ENCODE data around the gene HTRA2.

The HTRA2 gene

DNA sequence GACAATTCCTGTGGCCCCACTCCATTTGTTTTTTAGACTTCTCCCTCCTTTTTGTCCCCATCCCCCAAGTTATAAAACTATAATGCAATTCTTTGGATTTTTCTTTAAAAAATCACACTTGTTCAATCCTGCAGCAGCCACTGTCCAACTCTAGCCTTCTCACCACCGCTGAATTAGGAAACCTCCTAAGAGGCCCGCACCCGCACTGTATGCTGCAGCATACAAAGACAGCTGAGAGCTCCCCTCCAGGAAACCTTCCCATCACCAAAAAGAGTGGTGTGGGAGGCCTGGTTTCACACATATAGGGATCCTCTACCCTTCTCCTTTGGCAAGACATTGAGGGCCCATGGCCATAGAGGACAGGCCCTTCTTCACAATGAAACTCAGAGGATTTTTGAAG, 25.1 kb upstream of the HTRA2 start:
- no peaks in the 10 kb centered on the region for H3K9me3 Mint-ChIP-seq
- H3K4me1 Mint-ChIP-seq = peaks cover 68% of the 10 kb centered on the region
- H3K27me3 Mint-ChIP-seq = peaks cover 77% of the 10 kb centered on the region
- CTCF ChIA-PET = interaction anchor here (0.6 to 2.5 kb wide), 5 partner anchors 8 to 80 kb away, joined by 3 to 11 read pairs (median 4); partner anchors contain the start of genes CCDC142 and TTC31
- H3K36me3 Mint-ChIP-seq = peaks cover 42% of the 10 kb centered on the region
- DNase-seq = no peak
- H3K4me3 Mint-ChIP-seq = peak overlapping the region; percentile 5
- H3K27ac Mint-ChIP-seq = no peak overlapping the region

DNA sequence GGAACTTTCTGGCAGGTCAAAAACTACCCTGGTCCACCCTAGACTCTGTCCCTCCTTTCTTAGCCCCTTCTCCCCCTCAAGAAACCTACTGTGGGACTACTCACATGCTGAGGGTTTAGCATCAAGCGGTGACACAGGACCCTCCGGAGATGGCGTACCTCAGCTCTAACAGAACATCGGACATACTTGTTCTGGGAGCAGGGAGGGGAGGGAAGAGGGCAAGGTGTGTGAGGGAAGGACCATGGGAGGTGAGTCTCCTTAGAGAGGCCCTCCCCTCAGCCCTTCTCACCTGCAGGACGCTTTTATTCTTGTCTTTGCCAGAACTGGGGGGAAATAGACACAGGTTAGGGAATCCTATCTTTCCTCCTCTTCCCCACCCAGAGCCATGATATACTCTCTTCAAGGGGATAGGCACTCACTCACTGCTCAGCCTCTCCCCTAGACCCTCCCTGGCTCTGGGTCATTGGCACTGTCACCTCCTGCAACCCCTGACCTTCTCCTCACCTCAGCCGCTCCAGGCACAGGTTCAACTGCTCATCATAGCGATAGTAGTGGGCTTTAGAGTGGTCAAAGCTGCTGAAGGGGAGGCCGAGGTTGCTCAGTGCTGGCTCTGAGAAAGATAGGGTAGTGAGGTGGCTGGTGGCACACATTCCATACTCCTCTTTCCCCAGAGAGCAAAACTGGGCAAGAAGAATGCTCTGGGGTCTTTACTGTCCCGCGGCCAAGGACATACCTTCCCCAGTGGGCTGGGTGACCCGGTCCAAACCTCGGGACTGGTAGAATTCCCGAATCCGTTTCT, 24.1 kb upstream of the HTRA2 start:
- H3K27me3 Mint-ChIP-seq = peaks cover 77% of the 10 kb centered on the region
- H3K4me3 Mint-ChIP-seq = no peak overlapping the region
- peaks cover 42% of the 10 kb centered on the region for H3K36me3 Mint-ChIP-seq
- H3K27ac Mint-ChIP-seq = no peak overlapping the region
- no peaks in the 10 kb centered on the region for H3K9me3 Mint-ChIP-seq
- no peak for DNase-seq
- CTCF ChIA-PET = interaction anchor here (1.7 to 2.5 kb wide), 2 partner anchors 23 to 79 kb away, joined by 4 to 11 read pairs; partner anchors contain the start of genes CCDC142 and TTC31
- H3K4me1 Mint-ChIP-seq = peaks cover 74% of the 10 kb centered on the region

DNA sequence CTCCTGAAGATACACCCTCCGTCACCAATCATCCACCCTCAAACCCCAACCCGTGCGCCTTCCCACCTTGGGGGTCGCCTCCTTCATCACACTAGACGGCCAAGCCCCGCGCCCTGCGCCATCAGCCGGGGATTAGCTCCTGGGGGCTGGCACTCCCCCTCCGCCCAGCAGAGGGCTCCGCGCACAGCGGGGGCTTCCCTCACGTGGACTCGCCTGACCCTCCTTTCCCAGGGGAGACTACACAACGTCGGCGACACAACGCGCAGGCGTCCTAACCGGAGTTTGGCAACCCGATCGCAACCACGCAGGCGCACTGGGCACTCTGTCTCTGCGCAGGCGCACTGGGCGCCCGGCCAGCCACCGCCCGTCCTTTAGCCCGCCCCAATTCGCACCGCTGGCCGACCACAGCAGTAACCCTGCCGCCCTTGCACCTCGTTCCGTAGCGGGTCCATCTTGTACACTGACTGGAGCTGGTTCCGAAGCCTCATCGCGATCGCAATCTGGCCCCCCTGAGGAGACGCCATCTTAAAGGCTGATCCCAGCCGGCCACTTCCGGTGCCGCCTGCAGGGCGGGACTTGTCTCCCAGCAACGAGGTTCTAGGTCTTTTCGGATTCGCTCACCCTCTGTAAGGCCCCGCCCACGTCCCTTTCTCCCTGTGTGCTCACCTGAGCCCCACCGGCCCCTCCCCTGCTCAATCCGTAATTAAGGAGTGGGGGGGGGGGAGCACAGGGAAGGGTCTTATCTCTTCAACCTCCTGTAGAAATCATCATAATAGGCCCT, 22.4 kb upstream of the HTRA2 start, which contains the start of gene PCGF1:
TSS of gene PCGF1 (minus strand) at position 551 of the 781 bp plus-strand sequence. CDS start at position 524, 27 bp downstream.
- peak; percentile 99 for DNase-seq
- no peaks in the 10 kb centered on the region for H3K9me3 Mint-ChIP-seq
- peaks cover 65% of the 10 kb centered on the region for H3K4me1 Mint-ChIP-seq
- H3K36me3 Mint-ChIP-seq = peaks cover 38% of the 10 kb centered on the region
- H3K27ac Mint-ChIP-seq = peak within 1 kb of the TSS; percentile 99
- peaks cover 77% of the 10 kb centered on the region for H3K27me3 Mint-ChIP-seq
- CTCF ChIA-PET = interaction anchor here (1.4 to 1.7 kb wide), 2 partner anchors 14 to 24 kb away, joined by 3 to 4 read pairs; partner anchors contain the start of genes CCDC142 and TTC31
- peak within 1 kb of the TSS; percentile 95 for H3K4me3 Mint-ChIP-seq

DNA sequence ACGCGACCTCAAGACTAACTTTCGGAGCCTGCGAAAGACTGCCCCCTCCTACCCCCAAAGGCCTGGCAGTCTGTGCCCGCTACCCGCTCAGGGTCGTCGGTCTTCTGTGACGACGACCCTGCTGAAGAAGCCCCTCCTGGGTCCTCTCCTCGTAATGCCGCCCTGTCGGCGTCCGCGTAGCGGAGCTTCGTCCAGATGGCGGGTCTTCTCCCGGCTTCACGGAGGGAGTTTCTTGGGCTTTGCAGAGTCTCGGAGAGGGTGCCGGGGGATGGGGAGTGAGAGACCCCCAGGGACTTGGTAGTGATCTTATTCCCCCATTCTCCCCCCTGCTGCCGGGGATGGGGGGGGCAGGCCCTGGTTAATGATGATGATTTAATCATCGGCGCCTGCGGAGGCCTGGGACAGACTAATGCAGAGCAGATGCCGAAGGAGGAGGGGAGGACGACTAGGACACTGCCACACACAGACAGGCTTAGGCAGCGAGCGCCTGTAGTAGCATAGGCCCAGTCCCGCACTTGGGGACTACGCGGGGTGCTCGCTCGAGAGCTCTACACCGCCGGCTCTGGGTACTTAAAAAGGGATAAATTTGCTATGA, 21.7 kb upstream of the HTRA2 start:
- H3K27ac Mint-ChIP-seq = peak overlapping the region; percentile 99
- H3K9me3 Mint-ChIP-seq = no peaks in the 10 kb centered on the region
- H3K4me3 Mint-ChIP-seq = peak overlapping the region; percentile 95
- H3K36me3 Mint-ChIP-seq = peaks cover 38% of the 10 kb centered on the region
- H3K27me3 Mint-ChIP-seq = peaks cover 77% of the 10 kb centered on the region
- CTCF ChIA-PET = interaction anchor here (1.7 kb wide), 1 partner anchor 14 kb away, joined by 4 read pairs; no protein-coding TSS in a partner anchor
- peaks cover 63% of the 10 kb centered on the region for H3K4me1 Mint-ChIP-seq
- peak; percentile 41 for DNase-seq

DNA sequence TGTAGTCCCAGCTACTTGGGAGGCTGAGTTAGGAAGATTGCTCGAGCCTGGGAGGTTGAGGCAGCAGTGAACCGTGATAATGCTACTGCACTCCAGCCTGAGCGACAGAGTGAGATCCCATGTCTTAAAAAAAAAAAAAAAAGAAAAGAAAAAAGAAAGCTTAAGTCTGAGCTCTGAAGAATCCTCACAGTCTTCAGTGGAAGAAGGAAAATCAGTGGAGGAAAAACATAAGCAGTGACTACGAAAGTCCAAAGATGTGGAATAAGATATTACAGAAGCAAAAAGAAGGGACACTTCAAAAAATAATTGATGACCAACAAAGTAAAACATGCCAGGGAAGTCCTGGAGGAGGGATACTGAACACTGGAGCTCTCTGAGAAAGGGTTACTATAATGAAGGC, 19.5 kb upstream of the HTRA2 start:
- CTCF ChIA-PET = interaction anchor here (1.2 to 1.8 kb wide), 3 partner anchors 9 to 28 kb away, joined by 3 to 8 read pairs (median 6); partner anchors contain the start of genes CCDC142 and TTC31
- DNase-seq = no peak
- peaks cover 53% of the 10 kb centered on the region for H3K4me1 Mint-ChIP-seq
- no peaks in the 10 kb centered on the region for H3K9me3 Mint-ChIP-seq
- H3K27me3 Mint-ChIP-seq = peaks cover 81% of the 10 kb centered on the region
- no peak overlapping the region for H3K4me3 Mint-ChIP-seq
- H3K27ac Mint-ChIP-seq = no peak overlapping the region
- peaks cover 24% of the 10 kb centered on the region for H3K36me3 Mint-ChIP-seq

DNA sequence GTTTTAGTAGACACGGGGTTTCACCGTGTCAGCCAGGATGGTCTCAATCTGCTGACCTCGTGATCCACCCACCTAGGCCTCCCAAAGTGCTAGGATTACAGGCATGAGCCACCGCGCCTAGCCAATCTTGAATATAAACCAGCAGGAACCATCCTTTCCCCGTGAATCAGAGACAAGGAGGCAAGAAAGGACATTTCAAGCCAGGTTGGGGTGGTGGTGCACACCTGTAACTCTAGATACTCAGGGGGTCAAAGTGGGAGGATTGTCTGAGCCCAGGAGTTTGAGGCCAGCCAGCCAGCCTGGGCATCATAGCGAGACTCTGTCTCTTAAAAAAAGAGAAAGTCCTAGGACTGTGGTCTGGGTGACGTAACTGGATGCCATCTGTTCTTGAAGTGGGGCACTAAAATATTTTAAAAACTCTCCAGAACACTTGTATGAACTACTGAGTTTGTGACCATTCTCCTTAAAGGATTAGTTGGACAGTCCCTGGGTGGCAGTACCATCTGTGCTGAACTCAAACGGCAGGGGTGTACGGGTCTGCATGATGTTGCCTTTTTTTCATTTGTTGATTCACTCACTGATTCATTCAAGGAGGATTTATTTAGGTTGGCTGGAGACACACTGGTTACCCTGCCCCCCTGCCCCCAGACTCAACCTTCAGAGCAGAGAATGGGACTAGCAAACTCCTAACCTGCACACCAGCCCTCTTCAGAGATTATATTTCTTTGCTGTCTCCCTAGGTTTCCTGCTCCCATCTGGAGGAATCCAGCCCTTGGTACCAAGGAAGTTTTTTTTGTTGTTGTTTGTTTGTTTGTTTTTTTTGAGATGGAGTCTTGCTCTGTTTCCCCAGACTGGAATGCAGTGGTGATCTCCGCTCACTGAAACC, 18.4 kb upstream of the HTRA2 start:
- Mint-ChIP-seq H3K4me3 (no peak overlapping the region), H3K4me1 (peaks cover 57% of the 10 kb centered on the region), H3K27ac (no peak overlapping the region), H3K36me3 (peaks cover 18% of the 10 kb centered on the region), H3K27me3 (peaks cover 92% of the 10 kb centered on the region), H3K9me3 (no peaks in the 10 kb centered on the region)
- no peak for DNase-seq
- CTCF ChIA-PET = no interaction called here

DNA sequence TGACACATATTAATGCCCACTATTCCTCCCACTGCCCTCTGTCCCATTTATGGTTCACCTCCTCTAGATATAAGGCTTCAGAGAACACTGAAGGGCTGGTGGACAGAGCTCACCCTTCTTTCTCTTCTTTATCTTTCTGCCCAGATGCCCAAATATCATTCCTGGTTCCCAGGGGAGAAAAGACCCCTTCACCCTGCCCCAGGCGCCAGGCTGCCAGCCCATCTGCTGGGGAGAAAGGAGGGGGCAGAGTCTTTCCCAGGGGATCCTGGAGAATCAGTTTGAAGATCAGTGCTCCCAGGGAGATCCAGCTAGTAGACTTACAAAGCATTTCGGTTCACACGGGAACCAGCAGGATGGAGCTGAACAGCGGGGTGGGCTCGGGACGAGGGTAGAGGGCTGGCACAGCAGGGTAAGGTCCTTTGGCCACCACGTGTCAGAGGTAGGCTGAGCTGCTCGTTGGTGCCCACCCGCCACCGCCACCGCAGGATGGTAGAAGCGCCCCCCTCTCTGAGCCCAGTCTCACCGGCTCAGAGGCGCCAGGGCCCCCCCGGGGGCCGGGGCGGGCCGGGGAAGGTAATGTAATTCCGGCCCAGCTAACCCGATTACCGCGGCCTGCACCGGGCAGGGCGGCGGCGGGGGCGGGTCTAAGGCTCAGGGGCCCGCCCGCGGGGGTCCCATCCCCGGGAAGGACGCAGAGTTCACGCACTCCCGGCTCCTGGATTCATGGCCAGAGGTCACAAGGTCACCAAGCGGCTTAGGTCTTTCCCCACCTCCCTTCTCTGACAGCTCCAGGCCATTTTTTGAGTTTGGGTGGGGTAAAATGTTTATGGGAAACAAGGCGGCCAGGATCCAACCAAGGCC, 16.8 kb upstream of the HTRA2 start:
- no peak overlapping the region for H3K27ac Mint-ChIP-seq
- CTCF ChIA-PET = interaction anchor here (0.8 to 1.6 kb wide), 4 partner anchors 9 to 74 kb away, joined by 3 to 7 read pairs (median 3); no protein-coding TSS in a partner anchor

DNA sequence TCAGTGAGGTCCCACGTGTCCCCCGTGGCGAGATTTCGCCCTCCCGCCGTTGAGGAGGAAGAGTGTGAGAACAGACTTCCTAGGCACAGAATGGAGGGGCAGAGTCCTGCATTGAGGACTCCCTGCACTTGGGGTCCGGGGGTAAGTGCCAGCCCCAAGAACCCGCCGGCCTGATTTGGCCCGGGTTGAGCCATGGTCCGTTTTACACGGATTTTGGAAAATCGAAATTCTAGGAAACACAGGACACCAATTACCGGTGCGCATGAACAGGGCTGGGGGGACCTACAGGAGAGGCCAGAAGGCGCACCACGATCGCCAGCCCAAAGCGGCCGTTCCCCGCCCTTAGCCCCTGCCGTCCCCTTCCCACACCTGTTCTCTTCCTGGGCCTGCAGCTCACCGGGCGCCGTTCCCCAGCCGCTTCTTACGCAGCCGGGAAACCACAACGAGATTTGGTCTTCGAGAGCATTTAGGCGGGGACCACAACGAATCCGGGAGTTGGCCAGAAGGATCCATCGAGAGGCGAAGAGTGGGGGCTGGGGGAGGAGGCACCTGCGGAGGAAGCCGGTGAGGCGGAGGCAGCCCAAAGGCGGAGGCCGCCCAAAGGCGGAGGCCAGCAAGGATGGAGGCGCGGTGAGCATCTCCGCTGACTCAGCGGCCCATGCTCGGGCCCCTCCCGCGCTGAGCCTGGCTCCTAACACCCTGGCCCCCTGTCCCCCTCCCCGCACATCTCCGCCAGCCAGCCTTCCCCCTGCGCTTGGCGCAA, 15.9 kb upstream of the HTRA2 start:
- DNase-seq = peak; percentile 56
- CTCF ChIA-PET = interaction anchor here (1.0 to 1.6 kb wide), 4 partner anchors 10 to 74 kb away, joined by 3 to 7 read pairs (median 3); no protein-coding TSS in a partner anchor
- Mint-ChIP-seq H3K9me3 (no peaks in the 10 kb centered on the region), H3K36me3 (peaks cover 9% of the 10 kb centered on the region), H3K4me1 (peaks cover 41% of the 10 kb centered on the region), H3K27me3 (peaks cover 97% of the 10 kb centered on the region), H3K27ac (peak overlapping the region; percentile 28), H3K4me3 (peak overlapping the region; percentile 23)

More for the DNA sequence above, 16.8 kb upstream of the HTRA2 start:
- Mint-ChIP-seq H3K27me3 (peaks cover 97% of the 10 kb centered on the region), H3K9me3 (no peaks in the 10 kb centered on the region), H3K4me1 (peaks cover 49% of the 10 kb centered on the region), H3K4me3 (no peak overlapping the region), H3K36me3 (peaks cover 14% of the 10 kb centered on the region)
- DNase-seq = no peak

DNA sequence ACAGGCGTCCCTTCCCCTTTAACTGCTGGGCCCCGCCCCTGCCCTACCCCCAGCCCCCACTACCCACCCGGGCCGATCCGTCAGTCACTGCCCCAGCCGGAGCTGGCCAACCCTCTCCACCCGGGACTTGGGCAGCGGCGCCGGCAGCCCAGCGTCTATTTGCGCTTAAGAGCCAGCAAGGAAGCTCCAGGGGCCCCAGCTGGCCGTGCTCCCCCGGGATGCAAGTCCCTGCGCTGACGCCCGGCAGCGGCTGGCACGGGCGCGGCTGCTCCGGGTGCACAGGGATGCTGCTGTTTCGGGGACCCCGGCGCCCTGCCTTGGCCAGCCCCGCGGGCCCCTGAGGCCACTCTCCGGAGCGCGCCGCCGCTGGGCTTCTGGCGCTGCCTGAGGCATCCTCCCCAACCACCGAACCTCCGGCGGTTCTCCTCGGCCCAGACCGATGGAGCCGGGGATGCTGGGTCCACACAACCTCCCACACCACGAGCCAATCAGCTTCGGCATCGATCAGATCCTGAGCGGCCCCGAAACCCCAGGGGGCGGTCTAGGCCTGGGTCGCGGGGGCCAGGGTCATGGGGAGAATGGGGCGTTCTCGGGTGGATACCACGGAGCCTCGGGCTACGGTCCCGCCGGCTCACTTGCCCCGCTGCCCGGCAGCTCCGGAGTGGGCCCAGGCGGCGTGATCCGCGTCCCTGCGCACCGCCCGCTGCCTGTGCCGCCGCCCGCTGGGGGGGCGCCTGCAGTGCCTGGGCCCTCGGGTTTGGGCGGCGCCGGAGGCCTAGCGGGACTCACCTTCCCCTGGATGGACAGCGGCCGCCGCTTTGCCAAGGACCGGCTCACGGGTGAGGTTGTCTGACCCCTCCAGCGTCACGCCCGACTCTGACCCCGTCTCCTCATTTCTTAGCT, 15.1 kb upstream of the HTRA2 start, which contains the start of gene TLX2:
TSS of gene TLX2 (plus strand) at position 83 of the 903 bp plus-strand sequence. CDS start at position 440, 357 bp downstream.
- H3K4me1 Mint-ChIP-seq = peaks cover 40% of the 10 kb centered on the region
- H3K36me3 Mint-ChIP-seq = peaks cover 9% of the 10 kb centered on the region
- peak within 1 kb of the TSS; percentile 28 for H3K27ac Mint-ChIP-seq
- no peaks in the 10 kb centered on the region for H3K9me3 Mint-ChIP-seq
- DNase-seq = no peak
- peak within 1 kb of the TSS; percentile 73 for H3K4me3 Mint-ChIP-seq
- peaks cover 99% of the 10 kb centered on the region for H3K27me3 Mint-ChIP-seq
- CTCF ChIA-PET = interaction anchor here (1.0 to 1.6 kb wide), 2 partner anchors 14 to 73 kb away, joined by 3 read pairs; no protein-coding TSS in a partner anchor

DNA sequence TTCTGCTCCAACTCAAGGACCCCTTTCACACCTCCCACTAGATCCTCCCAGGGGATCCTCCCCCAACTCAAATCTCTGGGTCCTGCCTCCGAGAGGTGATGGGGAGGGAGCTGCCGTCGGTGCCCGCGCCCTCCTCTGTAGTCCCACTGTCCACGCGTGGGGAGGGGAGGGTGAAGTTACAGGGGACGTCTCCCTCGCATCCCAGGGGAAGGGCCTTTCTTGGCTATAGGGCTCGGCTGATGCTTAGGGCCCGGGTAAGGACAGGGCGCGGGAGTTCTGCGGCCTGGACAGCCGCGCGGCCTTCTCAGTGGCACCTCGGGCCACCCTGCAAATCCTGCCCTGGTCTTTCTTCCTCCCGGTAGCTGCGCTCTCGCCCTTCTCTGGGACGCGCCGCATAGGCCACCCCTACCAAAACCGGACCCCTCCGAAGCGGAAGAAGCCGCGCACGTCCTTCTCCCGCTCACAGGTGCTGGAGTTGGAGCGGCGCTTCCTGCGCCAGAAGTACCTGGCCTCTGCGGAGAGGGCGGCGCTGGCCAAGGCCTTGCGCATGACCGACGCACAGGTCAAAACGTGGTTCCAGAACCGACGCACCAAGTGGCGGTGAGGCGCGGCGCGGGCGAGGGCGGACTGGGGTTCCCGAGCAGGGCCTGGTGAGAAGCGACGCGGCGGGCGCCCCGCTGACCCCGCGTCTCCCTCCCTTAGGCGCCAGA, 14.3 kb upstream of the HTRA2 start:
- H3K9me3 Mint-ChIP-seq = no peaks in the 10 kb centered on the region
- DNase-seq = peak; percentile 44
- no peak overlapping the region for H3K27ac Mint-ChIP-seq
- CTCF ChIA-PET = no interaction called here
- peaks cover 9% of the 10 kb centered on the region for H3K36me3 Mint-ChIP-seq
- peaks cover 36% of the 10 kb centered on the region for H3K4me1 Mint-ChIP-seq
- peak overlapping the region; percentile 73 for H3K4me3 Mint-ChIP-seq
- H3K27me3 Mint-ChIP-seq = peaks cover 99% of the 10 kb centered on the region
